Activated T-helper 1 cell treated with anti-CD3 and anti-CD28 coated beads, Interleukin-12 subunit alpha, Interleukin-12 subunit beta, Interleukin-2, Interleukin-4 antibody, amounts not matched to agents 30 ng/mL and 10 ng/mL and 1 ng/mL, durations not matched to agents 14 hours and 24 hours and 36 hours (primary cell): ENCODE results near the gene MCMBP. TPM values are rescaled to one million over a fixed set of nuclear protein-coding genes. Genes with fewer than 3 reads are reported as not detected.
"Not testable (repeated sequence)": the region's sequence is repeated elsewhere in the genome, so short reads cannot be mapped to it uniquely, and the experiment has no call there.

Experiments
- DNase-seq: peaks from one replicate; pipeline ENCODE4 v3.0.0; 2021; ENCODE audit warnings: low spot score
- H3K27ac Mint-ChIP-seq: one replicate; pipeline ENCODE4 v1.8.0; 2021; ENCODE audit warnings: mild to moderate bottlenecking, mixed read lengths
- H3K27me3 Mint-ChIP-seq: one replicate; pipeline ENCODE4 v1.8.0; 2022; ENCODE audit warnings: mild to moderate bottlenecking, moderate library complexity, mixed read lengths; ENCODE audit not compliant: insufficient read depth
- H3K36me3 Mint-ChIP-seq: one replicate; pipeline ENCODE4 v1.8.0; 2021; ENCODE audit warnings: low read depth, mixed read lengths
- H3K4me1 Mint-ChIP-seq: one replicate; pipeline ENCODE4 v1.8.0; 2021; ENCODE audit warnings: low read depth, mixed read lengths
- H3K4me3 Mint-ChIP-seq: one replicate; pipeline ENCODE4 v1.8.0; 2021; ENCODE audit warnings: mild to moderate bottlenecking, moderate library complexity, mixed read lengths
- H3K9me3 Mint-ChIP-seq: one replicate; pipeline ENCODE4 v1.8.0; 2021; ENCODE audit warnings: mixed read lengths
- intact Hi-C: fragments of 100-400 bp; cut with micrococcal nuclease; formaldehyde crosslinking; loops from one replicate; pipeline ENCODE4 v1.15.1; 2024
- total RNA-seq: library from RNA; stranded (reverse); gene quantifications from 2 replicates; pipeline ENCODE4 v1.2.3, GENCODE V29; 2022

The MCMBP gene
- total RNA-seq, 1 donor from 2014 or later, result 122 TPM

- Mint-ChIP-seq H3K4me3 (peak overlapping the region; percentile 92), H3K4me1 (peaks cover 53% of the 10 kb centered on the region), H3K36me3 (peaks cover 22% of the 10 kb centered on the region), H3K27me3 (peaks cover 4% of the 10 kb centered on the region), H3K9me3 (peaks cover 7% of the 10 kb centered on the region), H3K27ac (peak overlapping the region; percentile 96)
- intact Hi-C loops, result loop anchor here (2.0 kb wide), 1 partner anchor 296 kb away; the partner anchor contains the start of gene TIAL1
- DNase-seq, result no peak
These were observed 20.4 kb upstream of the MCMBP start for GRCh38 chr10:119893074-119893473.

- Mint-ChIP-seq H3K36me3 (peaks cover 21% of the 10 kb centered on the region), H3K9me3 (peaks cover 7% of the 10 kb centered on the region)
- intact Hi-C loops, result loop anchor here (1.0 to 2.0 kb wide), 6 partner anchors 19 to 1138 kb away; partner anchors contain the start of genes CACUL1, INPP5F, RGS10 and TIAL1
These were observed 19.8 kb upstream of the MCMBP start, which contains the start of gene SEC23IP for GRCh38 chr10:119892188-119893065. SEC23IP (plus strand) TSS chr10:119892730; CDS start chr10:119892783, 53 bp downstream.

GRCh38 chr10:119891849-119892187 lies 19.2 kb upstream of the MCMBP start:
- Mint-ChIP-seq H3K4me1 (peaks cover 47% of the 10 kb centered on the region), H3K4me3 (peak overlapping the region; percentile 92), H3K36me3 (peaks cover 17% of the 10 kb centered on the region), H3K27ac (peak overlapping the region; percentile 96)
- DNase-seq, H3K9me3 Mint-ChIP-seq, H3K27me3 Mint-ChIP-seq: not testable (repeated sequence)
- intact Hi-C loops, result loop anchor here (1.0 to 2.0 kb wide), 6 partner anchors 19 to 1138 kb away; partner anchors contain the start of genes CACUL1, INPP5F, RGS10 and TIAL1

More at GRCh38 chr10:119892188-119893065, 19.8 kb upstream of the MCMBP start, which contains the start of gene SEC23IP:
- Mint-ChIP-seq H3K27me3 (peaks cover 4% of the 10 kb centered on the region), H3K4me3 (peak within 1 kb of the TSS; percentile 92), H3K27ac (peak within 1 kb of the TSS; percentile 96), H3K4me1 (peaks cover 53% of the 10 kb centered on the region)
- DNase-seq, result peak; percentile 92

GRCh38 chr10:119890307-119890706 lies 17.7 kb upstream of the MCMBP start:
- Mint-ChIP-seq H3K4me3 (peak overlapping the region; percentile 43), H3K4me1 (peaks cover 32% of the 10 kb centered on the region), H3K36me3 (peaks cover 11% of the 10 kb centered on the region), H3K27me3 (peaks cover 13% of the 10 kb centered on the region)
- H3K9me3 Mint-ChIP-seq, intact Hi-C loops, DNase-seq, H3K27ac Mint-ChIP-seq: not testable (repeated sequence)

- H3K9me3 Mint-ChIP-seq, DNase-seq, H3K27ac Mint-ChIP-seq, H3K4me3 Mint-ChIP-seq, H3K36me3 Mint-ChIP-seq, intact Hi-C loops: not testable (repeated sequence)
- Mint-ChIP-seq H3K27me3 (peaks cover 15% of the 10 kb centered on the region), H3K4me1 (peaks cover 21% of the 10 kb centered on the region)
These were observed 16.6 kb upstream of the MCMBP start for GRCh38 chr10:119889201-119889600.

GRCh38 chr10:119888715-119889114 lies 16.1 kb upstream of the MCMBP start:
- Mint-ChIP-seq H3K27ac (peak overlapping the region; percentile 11), H3K4me1 (peaks cover 16% of the 10 kb centered on the region), H3K27me3 (peaks cover 15% of the 10 kb centered on the region)
- intact Hi-C loops, H3K9me3 Mint-ChIP-seq, DNase-seq, H3K36me3 Mint-ChIP-seq, H3K4me3 Mint-ChIP-seq: not testable (repeated sequence)

GRCh38 chr10:119886070-119886469 lies 13.4 kb upstream of the MCMBP start:
- H3K36me3 Mint-ChIP-seq, H3K4me3 Mint-ChIP-seq, DNase-seq, H3K4me1 Mint-ChIP-seq, H3K9me3 Mint-ChIP-seq, intact Hi-C loops, H3K27ac Mint-ChIP-seq: not testable (repeated sequence)
- H3K27me3 Mint-ChIP-seq, result peaks cover 19% of the 10 kb centered on the region

- H3K27ac Mint-ChIP-seq, H3K36me3 Mint-ChIP-seq: not testable (repeated sequence)
These were observed 11.4 kb upstream of the MCMBP start for GRCh38 chr10:119883901-119884611.

GRCh38 chr10:119878524-119878923 lies 5.9 kb upstream of the MCMBP start:
- H3K27ac Mint-ChIP-seq, result no peak overlapping the region
- no peak for DNase-seq
- H3K4me1 Mint-ChIP-seq, result peaks cover 15% of the 10 kb centered on the region
- no peaks in the 10 kb centered on the region for H3K36me3 Mint-ChIP-seq
- no peaks in the 10 kb centered on the region for H3K9me3 Mint-ChIP-seq
- peaks cover 4% of the 10 kb centered on the region for H3K27me3 Mint-ChIP-seq
- intact Hi-C loops, result loop anchor here (10.0 kb wide), 2 partner anchors 574 to 794 kb away; partner anchors contain the start of gene EIF3A
- H3K4me3 Mint-ChIP-seq, result no peak overlapping the region

More at GRCh38 chr10:119883901-119884611, 11.4 kb upstream of the MCMBP start:
- intact Hi-C loops, H3K4me1 Mint-ChIP-seq, DNase-seq, H3K4me3 Mint-ChIP-seq, H3K9me3 Mint-ChIP-seq: not testable (repeated sequence)
- peaks cover 15% of the 10 kb centered on the region for H3K27me3 Mint-ChIP-seq

GRCh38 chr10:119872860-119873681 lies 428 bp upstream of the MCMBP start:
- H3K4me1 Mint-ChIP-seq, result peaks cover 34% of the 10 kb centered on the region
- no peaks in the 10 kb centered on the region for H3K9me3 Mint-ChIP-seq
- H3K27ac Mint-ChIP-seq, result peak overlapping the region; percentile 80
- H3K36me3 Mint-ChIP-seq, result peaks cover 7% of the 10 kb centered on the region
- no peaks in the 10 kb centered on the region for H3K27me3 Mint-ChIP-seq
- intact Hi-C loops, result loop anchor here (1.0 to 10.0 kb wide), 8 partner anchors 14 to 1530 kb away; partner anchors contain the start of genes EIF3A, FAM204A, INPP5F and SEC23IP
- peak overlapping the region; percentile 84 for H3K4me3 Mint-ChIP-seq
- peak; percentile 87 for DNase-seq

GRCh38 chr10:119871881-119872609 lies 598 bp downstream of the MCMBP start:
- H3K4me1 Mint-ChIP-seq, result peaks cover 41% of the 10 kb centered on the region
- H3K27me3 Mint-ChIP-seq, result no peaks in the 10 kb centered on the region
- peak overlapping the region; percentile 64 for H3K27ac Mint-ChIP-seq
- DNase-seq, result peak; percentile 46
- H3K9me3 Mint-ChIP-seq, result no peaks in the 10 kb centered on the region
- intact Hi-C loops, result loop anchor here (1.0 to 10.0 kb wide), 6 partner anchors 13 to 1529 kb away; partner anchors contain the start of genes EIF3A, FAM204A and INPP5F
- peaks cover 10% of the 10 kb centered on the region for H3K36me3 Mint-ChIP-seq
- H3K4me3 Mint-ChIP-seq, result peak overlapping the region; percentile 89
